ENCODE results near the gene GSC2. TPM values are rescaled to one million over a fixed set of nuclear protein-coding genes. Genes with fewer than 3 reads are reported as not detected.
A peak's percentile ranks its signal among the peaks of the same experiment; 100 is the strongest.

Gene GSC2
- total and polyA plus RNA-seq, 9 of the 15 experiments (the other 6 are each of a cell fraction or from before 2014, with no cell fraction given): not detected

DNA sequence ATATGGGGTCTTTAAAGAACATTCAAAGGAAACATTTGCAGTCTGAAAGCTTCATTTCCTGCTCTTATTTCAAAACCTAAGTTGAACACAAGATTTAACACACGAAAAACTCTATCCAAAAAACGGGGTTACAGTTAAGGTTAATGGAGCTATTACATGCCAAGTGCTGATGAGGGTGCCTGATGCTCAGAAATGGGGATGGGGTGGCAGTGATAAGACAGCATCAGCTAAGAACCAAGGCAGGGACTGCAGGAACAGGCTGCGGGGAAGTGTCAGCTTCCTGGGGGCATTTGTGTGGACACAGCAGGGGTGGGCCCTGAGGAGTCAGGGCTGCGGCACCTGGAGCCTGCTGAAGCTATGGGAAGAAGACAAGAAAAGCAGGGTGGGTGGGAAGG is 40.0 kb downstream of the GSC2 start (continued):
- TF ChIP-seq HDAC2 (IDR thresholded peaks at IDR 0.05): no peak
- no peak for TF ChIP-seq NFATC3 (IDR thresholded peaks at IDR 0.05)
- no peak for TF ChIP-seq SMARCC2 (IDR thresholded peaks at IDR 0.05; ENCODE audit: low read depth)
- TF ChIP-seq ZNF316 (IDR thresholded peaks at IDR 0.05): no peak
- no peak for TF ChIP-seq ASH1L (IDR thresholded peaks at IDR 0.05; ENCODE audit: borderline replicate concordance, low read depth, partially characterized antibody)
- no peak for TF ChIP-seq NR3C1 (CRISPR knock-in tag; IDR thresholded peaks at IDR 0.05)
- 0 out of 2 replicates have a peak, but pooled peaks have one; percentile 5 for TF ChIP-seq ZNF589 (CRISPR knock-in tag; IDR thresholded peaks at IDR 0.05; ENCODE audit: low read depth)
- TF ChIP-seq, protein P1, sequence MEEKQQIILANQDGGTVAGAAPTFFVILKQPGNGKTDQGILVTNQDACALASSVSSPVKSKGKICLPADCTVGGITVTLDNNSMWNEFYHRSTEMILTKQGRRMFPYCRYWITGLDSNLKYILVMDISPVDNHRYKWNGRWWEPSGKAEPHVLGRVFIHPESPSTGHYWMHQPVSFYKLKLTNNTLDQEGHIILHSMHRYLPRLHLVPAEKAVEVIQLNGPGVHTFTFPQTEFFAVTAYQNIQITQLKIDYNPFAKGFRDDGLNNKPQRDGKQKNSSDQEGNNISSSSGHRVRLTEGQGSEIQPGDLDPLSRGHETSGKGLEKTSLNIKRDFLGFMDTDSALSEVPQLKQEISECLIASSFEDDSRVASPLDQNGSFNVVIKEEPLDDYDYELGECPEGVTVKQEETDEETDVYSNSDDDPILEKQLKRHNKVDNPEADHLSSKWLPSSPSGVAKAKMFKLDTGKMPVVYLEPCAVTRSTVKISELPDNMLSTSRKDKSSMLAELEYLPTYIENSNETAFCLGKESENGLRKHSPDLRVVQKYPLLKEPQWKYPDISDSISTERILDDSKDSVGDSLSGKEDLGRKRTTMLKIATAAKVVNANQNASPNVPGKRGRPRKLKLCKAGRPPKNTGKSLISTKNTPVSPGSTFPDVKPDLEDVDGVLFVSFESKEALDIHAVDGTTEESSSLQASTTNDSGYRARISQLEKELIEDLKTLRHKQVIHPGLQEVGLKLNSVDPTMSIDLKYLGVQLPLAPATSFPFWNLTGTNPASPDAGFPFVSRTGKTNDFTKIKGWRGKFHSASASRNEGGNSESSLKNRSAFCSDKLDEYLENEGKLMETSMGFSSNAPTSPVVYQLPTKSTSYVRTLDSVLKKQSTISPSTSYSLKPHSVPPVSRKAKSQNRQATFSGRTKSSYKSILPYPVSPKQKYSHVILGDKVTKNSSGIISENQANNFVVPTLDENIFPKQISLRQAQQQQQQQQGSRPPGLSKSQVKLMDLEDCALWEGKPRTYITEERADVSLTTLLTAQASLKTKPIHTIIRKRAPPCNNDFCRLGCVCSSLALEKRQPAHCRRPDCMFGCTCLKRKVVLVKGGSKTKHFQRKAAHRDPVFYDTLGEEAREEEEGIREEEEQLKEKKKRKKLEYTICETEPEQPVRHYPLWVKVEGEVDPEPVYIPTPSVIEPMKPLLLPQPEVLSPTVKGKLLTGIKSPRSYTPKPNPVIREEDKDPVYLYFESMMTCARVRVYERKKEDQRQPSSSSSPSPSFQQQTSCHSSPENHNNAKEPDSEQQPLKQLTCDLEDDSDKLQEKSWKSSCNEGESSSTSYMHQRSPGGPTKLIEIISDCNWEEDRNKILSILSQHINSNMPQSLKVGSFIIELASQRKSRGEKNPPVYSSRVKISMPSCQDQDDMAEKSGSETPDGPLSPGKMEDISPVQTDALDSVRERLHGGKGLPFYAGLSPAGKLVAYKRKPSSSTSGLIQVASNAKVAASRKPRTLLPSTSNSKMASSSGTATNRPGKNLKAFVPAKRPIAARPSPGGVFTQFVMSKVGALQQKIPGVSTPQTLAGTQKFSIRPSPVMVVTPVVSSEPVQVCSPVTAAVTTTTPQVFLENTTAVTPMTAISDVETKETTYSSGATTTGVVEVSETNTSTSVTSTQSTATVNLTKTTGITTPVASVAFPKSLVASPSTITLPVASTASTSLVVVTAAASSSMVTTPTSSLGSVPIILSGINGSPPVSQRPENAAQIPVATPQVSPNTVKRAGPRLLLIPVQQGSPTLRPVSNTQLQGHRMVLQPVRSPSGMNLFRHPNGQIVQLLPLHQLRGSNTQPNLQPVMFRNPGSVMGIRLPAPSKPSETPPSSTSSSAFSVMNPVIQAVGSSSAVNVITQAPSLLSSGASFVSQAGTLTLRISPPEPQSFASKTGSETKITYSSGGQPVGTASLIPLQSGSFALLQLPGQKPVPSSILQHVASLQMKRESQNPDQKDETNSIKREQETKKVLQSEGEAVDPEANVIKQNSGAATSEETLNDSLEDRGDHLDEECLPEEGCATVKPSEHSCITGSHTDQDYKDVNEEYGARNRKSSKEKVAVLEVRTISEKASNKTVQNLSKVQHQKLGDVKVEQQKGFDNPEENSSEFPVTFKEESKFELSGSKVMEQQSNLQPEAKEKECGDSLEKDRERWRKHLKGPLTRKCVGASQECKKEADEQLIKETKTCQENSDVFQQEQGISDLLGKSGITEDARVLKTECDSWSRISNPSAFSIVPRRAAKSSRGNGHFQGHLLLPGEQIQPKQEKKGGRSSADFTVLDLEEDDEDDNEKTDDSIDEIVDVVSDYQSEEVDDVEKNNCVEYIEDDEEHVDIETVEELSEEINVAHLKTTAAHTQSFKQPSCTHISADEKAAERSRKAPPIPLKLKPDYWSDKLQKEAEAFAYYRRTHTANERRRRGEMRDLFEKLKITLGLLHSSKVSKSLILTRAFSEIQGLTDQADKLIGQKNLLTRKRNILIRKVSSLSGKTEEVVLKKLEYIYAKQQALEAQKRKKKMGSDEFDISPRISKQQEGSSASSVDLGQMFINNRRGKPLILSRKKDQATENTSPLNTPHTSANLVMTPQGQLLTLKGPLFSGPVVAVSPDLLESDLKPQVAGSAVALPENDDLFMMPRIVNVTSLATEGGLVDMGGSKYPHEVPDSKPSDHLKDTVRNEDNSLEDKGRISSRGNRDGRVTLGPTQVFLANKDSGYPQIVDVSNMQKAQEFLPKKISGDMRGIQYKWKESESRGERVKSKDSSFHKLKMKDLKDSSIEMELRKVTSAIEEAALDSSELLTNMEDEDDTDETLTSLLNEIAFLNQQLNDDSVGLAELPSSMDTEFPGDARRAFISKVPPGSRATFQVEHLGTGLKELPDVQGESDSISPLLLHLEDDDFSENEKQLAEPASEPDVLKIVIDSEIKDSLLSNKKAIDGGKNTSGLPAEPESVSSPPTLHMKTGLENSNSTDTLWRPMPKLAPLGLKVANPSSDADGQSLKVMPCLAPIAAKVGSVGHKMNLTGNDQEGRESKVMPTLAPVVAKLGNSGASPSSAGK (IDR thresholded peaks at IDR 0.05): no peak
- TF ChIP-seq, protein P2, sequence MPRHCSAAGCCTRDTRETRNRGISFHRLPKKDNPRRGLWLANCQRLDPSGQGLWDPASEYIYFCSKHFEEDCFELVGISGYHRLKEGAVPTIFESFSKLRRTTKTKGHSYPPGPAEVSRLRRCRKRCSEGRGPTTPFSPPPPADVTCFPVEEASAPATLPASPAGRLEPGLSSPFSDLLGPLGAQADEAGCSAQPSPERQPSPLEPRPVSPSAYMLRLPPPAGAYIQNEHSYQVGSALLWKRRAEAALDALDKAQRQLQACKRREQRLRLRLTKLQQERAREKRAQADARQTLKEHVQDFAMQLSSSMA (CRISPR knock-in tag; IDR thresholded peaks at IDR 0.05): no peak
- no peak for TF ChIP-seq SMAD2 (IDR thresholded peaks at IDR 0.05; ENCODE audit: low read depth, low read length)
- TF ChIP-seq RCOR1 (IDR thresholded peaks at IDR 0.05; ENCODE audit: borderline replicate concordance in 1 of 2, low read depth in 2 of 2, low read length in 2 of 2): peak in 1 of 2 experiments; percentile 61; a peak in 1 of 4 replicates
- TF ChIP-seq, protein P3, sequence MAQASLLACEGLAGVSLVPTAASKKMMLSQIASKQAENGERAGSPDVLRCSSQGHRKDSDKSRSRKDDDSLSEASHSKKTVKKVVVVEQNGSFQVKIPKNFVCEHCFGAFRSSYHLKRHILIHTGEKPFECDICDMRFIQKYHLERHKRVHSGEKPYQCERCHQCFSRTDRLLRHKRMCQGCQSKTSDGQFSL (CRISPR knock-in tag; IDR thresholded peaks at IDR 0.05): no peak
- TF ChIP-seq, protein P3 (tag; IDR thresholded peaks at IDR 0.05): no peak
- no peak for TF ChIP-seq ZC3H8 (IDR thresholded peaks at IDR 0.05)
- no peak for TF ChIP-seq SIN3B (IDR thresholded peaks at IDR 0.05; ENCODE audit: low read depth)
- TF ChIP-seq ZNF583 (CRISPR knock-in tag; IDR thresholded peaks at IDR 0.05): no peak
- no peak for TF ChIP-seq SETDB1 (IDR thresholded peaks at IDR 0.05; ENCODE audit: low read length)
- no peak for TF ChIP-seq FOXA3 (CRISPR knock-in tag; conservative IDR thresholded peaks at IDR 0.05 in 1 of 2, IDR thresholded peaks at IDR 0.05 in 1 of 2)

All from K562 (cell line).